Neutrophil (primary cell): Measurements from ENCODE around the gene SPP2.

Experiments used
- H3K27ac ChIP-seq: fragments of 200-600 bp; sonication (generic); 2 replicates; pipeline ENCODE4 v1.5.1; 2016; ENCODE audit warnings: mild to moderate bottlenecking, moderate library complexity
- H3K27me3 ChIP-seq: fragments of 200-600 bp; sonication (generic); 2 replicates; pipeline ENCODE4 v1.6.0; 2016; ENCODE audit warnings: mild to moderate bottlenecking
- H3K36me3 ChIP-seq: fragments of 200-600 bp; sonication (generic); 2 replicates; pipeline ENCODE4 v1.5.1; 2017
- H3K4me1 ChIP-seq, 2 experiments: fragments of 200-600 bp in 1 of 2; sonication (generic) in 1 of 2; 1 replicate in 1 of 2; 2 replicates in 1 of 2; pipeline versions ENCODE4 v1.5.1 to v1.6.1; 2013 to 2016; ENCODE audit warnings: low read depth in 1 of 2, low read length in 1 of 2, mild to moderate bottlenecking in 1 of 2, moderate library complexity in 1 of 2; ENCODE audit not compliant: control insufficient read depth in 1 of 2, insufficient read depth in 1 of 2
- H3K4me3 ChIP-seq, 2 experiments: fragments of 200-600 bp in 1 of 2; sonication (generic) in 1 of 2; 1 replicate in 1 of 2; 2 replicates in 1 of 2; pipeline ENCODE4 v1.5.1; 2013 to 2016; ENCODE audit warnings: low read depth in 1 of 2, low read length in 1 of 2, mild to moderate bottlenecking in 1 of 2, moderate library complexity in 1 of 2
- H3K9me3 ChIP-seq: fragments of 200-600 bp; sonication (generic); 2 replicates; pipeline ENCODE4 v1.5.1; 2016
- TF ChIP-seq, protein P1 (sequence below): fragments of 200-600 bp; sonication (generic); IDR thresholded peaks from 2 replicates; pipeline ENCODE4 v1.5.1; 2016; ENCODE audit warnings: antibody characterized with exemption

The SPP2 gene

DNA sequence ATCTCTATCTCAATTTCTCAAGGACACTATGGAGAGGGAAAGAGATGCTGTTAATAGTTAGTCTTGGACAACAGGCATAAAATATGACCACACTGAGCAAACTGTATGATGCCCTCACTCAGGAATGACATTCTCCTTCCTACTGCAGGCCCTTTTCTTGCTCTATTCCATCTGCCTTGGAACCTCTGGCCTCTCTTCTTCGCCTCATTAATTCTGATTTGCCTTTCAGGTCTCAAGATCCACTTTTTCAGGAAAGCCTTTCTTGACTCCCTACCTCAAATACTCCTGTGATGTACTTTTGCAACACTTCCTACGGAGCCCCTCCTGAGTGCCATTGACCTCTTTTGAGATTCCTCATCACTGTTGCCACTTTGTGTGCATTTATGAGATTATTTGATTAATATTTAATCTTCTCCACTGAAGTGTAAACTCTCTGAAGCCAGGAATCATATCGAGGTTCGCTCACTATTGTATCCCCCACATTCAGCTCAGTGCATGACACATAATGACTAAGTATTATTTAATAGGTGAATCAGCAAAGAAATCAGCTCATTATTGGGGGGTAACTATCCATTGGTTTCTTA lies 21.3 kb upstream of the SPP2 start:
- no peaks in the 10 kb centered on the region for H3K36me3 ChIP-seq
- peaks cover 15% of the 10 kb centered on the region for H3K27me3 ChIP-seq
- no peaks in the 10 kb centered on the region for H3K9me3 ChIP-seq
- H3K4me3 ChIP-seq, result no peak overlapping the region
- TF ChIP-seq, protein P1, sequence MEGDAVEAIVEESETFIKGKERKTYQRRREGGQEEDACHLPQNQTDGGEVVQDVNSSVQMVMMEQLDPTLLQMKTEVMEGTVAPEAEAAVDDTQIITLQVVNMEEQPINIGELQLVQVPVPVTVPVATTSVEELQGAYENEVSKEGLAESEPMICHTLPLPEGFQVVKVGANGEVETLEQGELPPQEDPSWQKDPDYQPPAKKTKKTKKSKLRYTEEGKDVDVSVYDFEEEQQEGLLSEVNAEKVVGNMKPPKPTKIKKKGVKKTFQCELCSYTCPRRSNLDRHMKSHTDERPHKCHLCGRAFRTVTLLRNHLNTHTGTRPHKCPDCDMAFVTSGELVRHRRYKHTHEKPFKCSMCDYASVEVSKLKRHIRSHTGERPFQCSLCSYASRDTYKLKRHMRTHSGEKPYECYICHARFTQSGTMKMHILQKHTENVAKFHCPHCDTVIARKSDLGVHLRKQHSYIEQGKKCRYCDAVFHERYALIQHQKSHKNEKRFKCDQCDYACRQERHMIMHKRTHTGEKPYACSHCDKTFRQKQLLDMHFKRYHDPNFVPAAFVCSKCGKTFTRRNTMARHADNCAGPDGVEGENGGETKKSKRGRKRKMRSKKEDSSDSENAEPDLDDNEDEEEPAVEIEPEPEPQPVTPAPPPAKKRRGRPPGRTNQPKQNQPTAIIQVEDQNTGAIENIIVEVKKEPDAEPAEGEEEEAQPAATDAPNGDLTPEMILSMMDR, result no peak
- no peaks in the 10 kb centered on the region for H3K4me1 ChIP-seq
- H3K27ac ChIP-seq, result no peak overlapping the region

DNA sequence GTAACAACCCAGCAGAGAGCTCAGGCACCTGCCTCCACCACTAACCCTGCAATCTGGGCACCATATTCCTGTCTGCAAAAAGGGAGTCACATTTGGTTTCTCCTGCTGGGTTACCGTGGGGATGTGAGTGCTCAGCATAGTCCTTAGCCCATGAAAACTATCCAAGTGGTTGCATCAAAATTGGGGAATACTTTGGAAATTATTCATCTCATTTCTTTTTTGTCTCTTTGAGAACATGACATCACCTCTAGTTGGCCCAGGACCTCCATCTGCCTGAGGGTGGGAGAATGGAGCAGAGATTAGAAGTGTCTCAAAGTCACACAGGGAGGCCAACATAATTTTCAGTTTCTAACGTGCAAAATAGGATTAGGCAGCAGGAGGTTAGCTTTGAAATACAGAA lies 19.3 kb upstream of the SPP2 start:
- H3K27ac ChIP-seq, result no peak overlapping the region
- TF ChIP-seq, protein P1, result no peak
- H3K36me3 ChIP-seq, result no peaks in the 10 kb centered on the region
- no peaks in the 10 kb centered on the region for H3K4me1 ChIP-seq
- H3K9me3 ChIP-seq, result no peaks in the 10 kb centered on the region
- H3K27me3 ChIP-seq, result peaks cover 6% of the 10 kb centered on the region
- H3K4me3 ChIP-seq, result no peak overlapping the region

DNA sequence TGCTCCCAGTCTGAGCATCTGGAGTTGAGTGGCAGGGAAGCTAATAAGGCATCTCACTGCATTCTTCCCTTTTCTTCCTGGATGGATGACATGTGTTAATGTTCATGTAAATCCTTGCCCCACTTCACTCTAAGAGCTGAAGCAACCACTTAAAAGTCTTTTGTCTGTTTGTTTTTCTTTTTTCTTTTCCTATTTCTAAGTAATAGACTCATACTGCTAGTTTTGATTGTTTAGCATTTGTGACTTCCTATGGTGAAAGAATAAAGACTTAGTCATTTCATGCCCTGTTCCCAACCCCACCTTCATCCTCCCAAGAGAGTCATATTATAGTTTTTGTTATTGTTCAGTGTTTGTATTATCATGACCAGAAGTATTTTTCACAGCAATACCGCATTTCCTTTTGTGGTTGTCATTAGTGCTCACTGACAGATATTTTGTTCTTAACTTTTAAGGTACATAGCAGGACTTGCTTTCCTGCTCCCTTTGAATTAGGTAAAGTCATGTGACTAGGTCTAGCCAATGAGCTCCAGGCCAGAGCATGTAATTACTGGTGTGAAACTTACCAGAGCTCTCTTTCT lies 18.1 kb upstream of the SPP2 start:
- H3K4me1 ChIP-seq, result no peaks in the 10 kb centered on the region
- no peak overlapping the region for H3K27ac ChIP-seq
- H3K4me3 ChIP-seq, result no peak overlapping the region
- no peaks in the 10 kb centered on the region for H3K36me3 ChIP-seq
- no peaks in the 10 kb centered on the region for H3K27me3 ChIP-seq
- TF ChIP-seq, protein P1, result no peak
- no peaks in the 10 kb centered on the region for H3K9me3 ChIP-seq

DNA sequence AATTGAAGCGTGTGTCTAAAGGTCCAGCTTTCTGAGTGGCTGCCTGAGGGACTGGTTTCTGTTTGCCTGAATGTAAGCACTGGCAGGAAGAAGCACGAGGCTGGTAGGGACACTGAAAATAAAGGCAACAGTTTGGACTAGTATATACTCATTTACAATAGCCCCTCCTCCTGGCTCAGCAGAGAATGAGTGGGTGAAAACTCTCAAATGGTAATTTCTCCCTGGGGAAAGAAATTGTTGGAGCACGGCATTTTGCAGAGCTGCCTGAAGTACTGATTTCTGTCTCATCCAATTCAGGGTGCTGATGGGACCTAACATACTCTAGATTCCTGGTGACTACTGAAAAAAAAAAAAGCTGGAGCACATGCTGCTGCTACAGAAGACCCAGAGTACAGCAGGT lies 17.3 kb upstream of the SPP2 start:
- no peaks in the 10 kb centered on the region for H3K4me1 ChIP-seq
- no peaks in the 10 kb centered on the region for H3K36me3 ChIP-seq
- H3K9me3 ChIP-seq, result no peaks in the 10 kb centered on the region
- H3K27ac ChIP-seq, result no peak overlapping the region
- no peaks in the 10 kb centered on the region for H3K27me3 ChIP-seq
- no peak overlapping the region for H3K4me3 ChIP-seq
- TF ChIP-seq, protein P1, result no peak

DNA sequence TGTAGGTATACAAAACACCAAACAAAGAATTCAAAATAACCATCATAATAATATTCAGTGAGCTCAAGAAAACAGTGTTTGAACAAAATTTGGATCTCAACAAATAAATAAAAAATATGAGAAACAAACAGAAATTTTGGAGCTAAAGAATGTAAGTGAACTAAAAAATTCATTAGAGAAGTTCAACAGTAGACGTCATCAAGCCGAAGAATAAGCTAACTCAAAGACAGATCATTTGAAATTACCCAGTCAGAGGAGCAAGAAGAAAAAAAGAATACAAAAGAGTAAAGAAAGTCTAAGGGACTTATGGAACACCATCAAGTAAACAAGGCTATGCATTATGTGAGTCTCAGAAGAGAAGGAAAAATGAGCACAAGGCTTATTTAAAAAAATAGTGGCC lies 16.6 kb upstream of the SPP2 start:
- TF ChIP-seq, protein P1, result no peak
- Histone ChIP-seq H3K4me1 (no peaks in the 10 kb centered on the region), H3K9me3 (no peaks in the 10 kb centered on the region), H3K36me3 (no peaks in the 10 kb centered on the region), H3K27me3 (no peaks in the 10 kb centered on the region), H3K27ac (no peak overlapping the region), H3K4me3 (no peak overlapping the region)
